Rectal smooth muscle tissue (tissue), 1 donor: ENCODE measurements around the gene ZNF771.
A peak's percentile ranks its signal among the peaks of the same experiment; 100 is the strongest.

Experiments
- H3K27ac ChIP-seq: one replicate; pipeline ENCODE4 v1.7.0; 2013; ENCODE audit warnings: low read depth, low read length, inconsistent platforms
- H3K27me3 ChIP-seq: one replicate; pipeline ENCODE4 v1.7.0; 2013; ENCODE audit warnings: low read length; ENCODE audit not compliant: control insufficient read depth, insufficient read depth
- H3K36me3 ChIP-seq: one replicate; pipeline ENCODE4 v1.7.0; 2013; ENCODE audit warnings: low read length; ENCODE audit not compliant: control insufficient read depth, insufficient read depth
- H3K4me1 ChIP-seq: one replicate; pipeline ENCODE4 v1.7.0; 2013; ENCODE audit warnings: low read length; ENCODE audit not compliant: control insufficient read depth, insufficient read depth
- H3K4me3 ChIP-seq: one replicate; pipeline ENCODE4 v1.7.0; 2013; ENCODE audit warnings: low read length
- H3K9ac ChIP-seq: one replicate; pipeline ENCODE4 v1.7.0; 2013; ENCODE audit warnings: low read length

The ZNF771 gene

GRCh38 chr16:30407102-30407803 lies at the start of gene ZNF771:
Gene ZNF771, plus strand, starts transcription at chr16:30407606. Its CDS starts 448 bp downstream, at chr16:30408054.
- Histone ChIP-seq H3K4me1 (peaks cover 14% of the 10 kb centered on the region), H3K4me3 (peak within 1 kb of the TSS; percentile 84), H3K9ac (peak within 1 kb of the TSS; percentile 32), H3K27ac (peak within 1 kb of the TSS; percentile 84), H3K27me3 (no peaks in the 10 kb centered on the region), H3K36me3 (peaks cover 5% of the 10 kb centered on the region)

GRCh38 chr16:30357715-30358576 lies 49.5 kb upstream of the ZNF771 start:
- no peaks in the 10 kb centered on the region for H3K27me3 ChIP-seq
- H3K4me1 ChIP-seq: peaks cover 24% of the 10 kb centered on the region
- no peak overlapping the region for H3K4me3 ChIP-seq
- H3K36me3 ChIP-seq: peaks cover 20% of the 10 kb centered on the region
- H3K9ac ChIP-seq: no peak overlapping the region
- H3K27ac ChIP-seq: no peak overlapping the region

- Histone ChIP-seq H3K9ac (no peak overlapping the region), H3K4me3 (no peak overlapping the region), H3K4me1 (peaks cover 22% of the 10 kb centered on the region), H3K36me3 (peaks cover 18% of the 10 kb centered on the region), H3K27me3 (no peaks in the 10 kb centered on the region), H3K27ac (no peak overlapping the region)
These were observed 48.8 kb upstream of the ZNF771 start for GRCh38 chr16:30358577-30358936.

GRCh38 chr16:30358990-30359870 lies 48.2 kb upstream of the ZNF771 start:
- H3K4me3 ChIP-seq: no peak overlapping the region
- peaks cover 18% of the 10 kb centered on the region for H3K36me3 ChIP-seq
- H3K9ac ChIP-seq: no peak overlapping the region
- H3K27me3 ChIP-seq: no peaks in the 10 kb centered on the region
- H3K4me1 ChIP-seq: peaks cover 18% of the 10 kb centered on the region
- no peak overlapping the region for H3K27ac ChIP-seq

GRCh38 chr16:30359871-30360170 lies 47.6 kb upstream of the ZNF771 start:
- Histone ChIP-seq H3K9ac (no peak overlapping the region), H3K4me1 (peaks cover 14% of the 10 kb centered on the region), H3K27ac (no peak overlapping the region), H3K4me3 (no peak overlapping the region), H3K36me3 (peaks cover 21% of the 10 kb centered on the region), H3K27me3 (no peaks in the 10 kb centered on the region)

- H3K27me3 ChIP-seq: no peaks in the 10 kb centered on the region
- peaks cover 6% of the 10 kb centered on the region for H3K4me1 ChIP-seq
- H3K4me3 ChIP-seq: no peak overlapping the region
- no peak overlapping the region for H3K27ac ChIP-seq
- H3K9ac ChIP-seq: no peak overlapping the region
- H3K36me3 ChIP-seq: peaks cover 21% of the 10 kb centered on the region
These were observed 46.2 kb upstream of the ZNF771 start for GRCh38 chr16:30361180-30361579.

- H3K36me3 ChIP-seq: peaks cover 9% of the 10 kb centered on the region
These were observed 42.2 kb upstream of the ZNF771 start for GRCh38 chr16:30365200-30365599.

GRCh38 chr16:30366511-30366910 lies 40.9 kb upstream of the ZNF771 start:
- Histone ChIP-seq H3K36me3 (peaks cover 6% of the 10 kb centered on the region), H3K4me1 (peaks cover 9% of the 10 kb centered on the region), H3K4me3 (no peak overlapping the region), H3K9ac (no peak overlapping the region), H3K27ac (no peak overlapping the region), H3K27me3 (no peaks in the 10 kb centered on the region)

More at GRCh38 chr16:30365200-30365599, 42.2 kb upstream of the ZNF771 start:
- no peak overlapping the region for H3K4me3 ChIP-seq
- H3K27ac ChIP-seq: no peak overlapping the region
- peaks cover 9% of the 10 kb centered on the region for H3K4me1 ChIP-seq
- no peak overlapping the region for H3K9ac ChIP-seq
- H3K27me3 ChIP-seq: no peaks in the 10 kb centered on the region

GRCh38 chr16:30367349-30368009 lies 39.9 kb upstream of the ZNF771 start:
- Histone ChIP-seq H3K27ac (no peak overlapping the region), H3K9ac (no peak overlapping the region), H3K27me3 (no peaks in the 10 kb centered on the region), H3K36me3 (peaks cover 6% of the 10 kb centered on the region), H3K4me3 (peak overlapping the region; percentile 90), H3K4me1 (peaks cover 9% of the 10 kb centered on the region)

GRCh38 chr16:30368122-30368791 lies 39.1 kb upstream of the ZNF771 start:
- Histone ChIP-seq H3K36me3 (peaks cover 3% of the 10 kb centered on the region), H3K27me3 (no peaks in the 10 kb centered on the region), H3K27ac (peak overlapping the region; percentile 61), H3K4me3 (peak overlapping the region; percentile 90), H3K4me1 (peaks cover 9% of the 10 kb centered on the region), H3K9ac (peak overlapping the region; percentile 72)

GRCh38 chr16:30368792-30369090 lies 38.7 kb upstream of the ZNF771 start:
- Histone ChIP-seq H3K9ac (peak overlapping the region; percentile 72), H3K4me1 (peaks cover 9% of the 10 kb centered on the region), H3K4me3 (peak overlapping the region; percentile 90), H3K27ac (peak overlapping the region; percentile 61), H3K27me3 (no peaks in the 10 kb centered on the region), H3K36me3 (peaks cover 3% of the 10 kb centered on the region)
